GM23248 (cell line): ENCODE results near the gene WDR17.

Experiments used
- EZH2 ChIP-seq: fragments of 200-600 bp; sonication (generic); IDR thresholded peaks from 2 replicates; pipeline ENCODE4 v1.6.1; 2018; ENCODE audit warnings: antibody characterized with exemption, mild to moderate bottlenecking; ENCODE audit not compliant: insufficient read depth, poor library complexity, severe bottlenecking
- EZH2phosphoT487 ChIP-seq: fragments of 200-600 bp; sonication (generic); IDR thresholded peaks from 2 replicates; pipeline ENCODE4 v1.6.1; 2018; ENCODE audit warnings: antibody characterized with exemption, moderate library complexity, mild to moderate bottlenecking, low read depth; ENCODE audit not compliant: insufficient read depth

GRCh38 chr4:176064539-176064938 lies 1.1 kb upstream of the WDR17 start:
- TF ChIP-seq EZH2, result no peak
- no peak for TF ChIP-seq EZH2phosphoT487
